HL-60 (cell line): Measurements from ENCODE around the gene SENP1.

ENCODE experiments used
- DNase-seq, 2 experiments: peaks; one replicate each; pipeline ENCODE4 v3.0.0-alpha.2; 2010 to 2020; ENCODE audit warnings: low read depth in 1 of 2, low spot score in 1 of 2
- H3K27ac ChIP-seq: fragments of 250-450 bp; sonication (Bioruptor Pico); replicated peaks from 2 replicates; pipeline ENCODE4 v1.5.1; 2020; ENCODE audit warnings: mild to moderate bottlenecking, moderate library complexity
- H3K27me3 ChIP-seq: fragments of 250-450 bp; sonication (Bioruptor Pico); 2 replicates; pipeline ENCODE4 v1.5.1; 2021; ENCODE audit warnings: mild to moderate bottlenecking, moderate library complexity; ENCODE audit not compliant: insufficient read depth, poor library complexity, severe bottlenecking
- H3K4me3 ChIP-seq: replicated peaks from 2 replicates; pipeline ENCODE4 v1.5.1; 2011; ENCODE audit warnings: mild to moderate bottlenecking, control low read depth, low read length; ENCODE audit not compliant: insufficient read depth
- CTCF ChIP-seq: IDR thresholded peaks from one replicate; pipeline ENCODE4 v1.5.1; 2011; ENCODE audit warnings: low read length, control low read depth, inconsistent platforms; ENCODE audit not compliant: insufficient read depth
- GABPA ChIP-seq: IDR thresholded peaks from 2 replicates; pipeline ENCODE4 v1.6.1; 2012; ENCODE audit warnings: low read depth
- POLR2AphosphoS5 ChIP-seq: IDR thresholded peaks from 2 replicates; pipeline ENCODE4 v1.6.1; 2012; ENCODE audit warnings: low read depth
- REST ChIP-seq: IDR thresholded peaks from 2 replicates; pipeline ENCODE4 v1.6.1; 2012; ENCODE audit warnings: low read depth; ENCODE audit not compliant: insufficient replicate concordance
- SPI1 ChIP-seq: IDR thresholded peaks from 2 replicates; pipeline ENCODE4 v1.6.1; 2012; ENCODE audit warnings: low read depth, mild to moderate bottlenecking, borderline replicate concordance

The SENP1 gene

GRCh38 chr12:48109424-48109823, 3.5 kb upstream of the SENP1 start:
- H3K4me3 ChIP-seq: no peak overlapping the region
- DNase-seq: no peak
- no peak overlapping the region for H3K27ac ChIP-seq
- no peaks in the 10 kb centered on the region for H3K27me3 ChIP-seq
- no peak for TF ChIP-seq REST
- TF ChIP-seq SPI1: no peak
- TF ChIP-seq GABPA: no peak
- TF ChIP-seq CTCF: no peak
- no peak for TF ChIP-seq POLR2AphosphoS5

GRCh38 chr12:48106681-48107613, 1.1 kb upstream of the SENP1 start:
- no peak for DNase-seq
- peak overlapping the region; percentile 96 for H3K27ac ChIP-seq
- peak overlapping the region; percentile 91 for H3K4me3 ChIP-seq
- TF ChIP-seq REST: no peak
- H3K27me3 ChIP-seq: no peaks in the 10 kb centered on the region

- DNase-seq: peak in 1 of 2 experiments; percentile 19
- Histone ChIP-seq H3K4me3 (peak overlapping the region; percentile 91), H3K27ac (peak overlapping the region; percentile 96), H3K27me3 (no peaks in the 10 kb centered on the region)
- no peak for TF ChIP-seq CTCF
- no peak for TF ChIP-seq SPI1
- no peak for TF ChIP-seq POLR2AphosphoS5
- TF ChIP-seq REST: no peak
- TF ChIP-seq GABPA: no peak
These were observed 485 bp downstream of the SENP1 start for GRCh38 chr12:48105321-48105866.
